HepG2 (cell line): Measurements from ENCODE around the gene GNL1. TPM values are rescaled to one million over a fixed set of nuclear protein-coding genes. Genes with fewer than 3 reads are reported as not detected.

Experiments
- ATAC-seq: fragments of 200-7000 bp; cut with Tn5 transposase; 3 replicates; pipeline ENCODE4 v1.9.1; 2020; ENCODE audit warnings: mild to moderate bottlenecking, moderate library complexity
- BruUV-seq: library from RNA; stranded (reverse); fragments of 400-500 nt; replicated peaks from 2 replicates; lab custom pipeline; 2021; lab: Mats Ljungman, UMichigan
- CTCF ChIA-PET: fragments of 300-600 bp; formaldehyde crosslinking; extraction: SDS; loops from one replicate; lab custom pipeline; 2021; ENCODE audit warnings: low total read pairs, inconsistent platforms, low intra/inter-chr PET ratio; lab: Yijun Ruan, JAX
- POLR2A ChIA-PET: fragments of 350-600 bp; sonication (Branson Sonifier 250); formaldehyde crosslinking; loops from one replicate; lab custom pipeline; 2020; ENCODE audit warnings: antibody characterized with exemption, inconsistent platforms; lab: Yijun Ruan, JAX
- DNase-seq: peaks from one replicate; pipeline ENCODE4 v3.0.0-alpha.2; 2015; ENCODE audit warnings: low spot score
- FAIRE-seq: peaks from 3 replicates; lab custom pipeline; 2011; peaks lifted over from hg19 to GRCh38; lab: Jason Lieb, UNC
- H2AFZ ChIP-seq: one replicate; pipeline ENCODE4 v1.6.1; 2011; ENCODE audit warnings: low read length, inconsistent platforms
- H3K27ac ChIP-seq: fragments of 300-600 bp; 3 replicates; pipeline ENCODE4 v1.8.0; 2011; ENCODE audit warnings: mixed run types, mild to moderate bottlenecking, mixed read lengths, low read length, inconsistent platforms; ENCODE audit not compliant: insufficient read depth; ENCODE audit errors: extremely low read length
- H3K27me3 ChIP-seq, 2 experiments: fragments of 200-600 bp in 1 of 2; 2 replicates in 1 of 2; 3 replicates in 1 of 2; pipeline versions ENCODE4 v1.6.0 to v1.8.0; 2011; ENCODE audit warnings: low read length in 2 of 2, mild to moderate bottlenecking in 2 of 2, moderate library complexity in 2 of 2, inconsistent platforms in 1 of 2; ENCODE audit not compliant: insufficient read depth in 2 of 2, control insufficient read depth in 1 of 2
- H3K36me3 ChIP-seq, 2 experiments: fragments of 200-600 bp in 1 of 2; replicated peaks in 1 of 2; 2 replicates in 1 of 2; 3 replicates in 1 of 2; pipeline versions ENCODE4 v1.5.1 to v1.8.0; 2011; ENCODE audit warnings: low read length in 2 of 2, inconsistent platforms in 1 of 2; ENCODE audit not compliant: insufficient read depth in 2 of 2, control insufficient read depth in 1 of 2
- H3K4me1 ChIP-seq: 2 replicates; pipeline ENCODE4 v1.5.1; 2012; ENCODE audit warnings: low read length, inconsistent platforms; ENCODE audit not compliant: insufficient read depth
- H3K4me2 ChIP-seq: 2 replicates; pipeline ENCODE4 v1.6.0; 2011; ENCODE audit warnings: low read depth, low read length, inconsistent platforms
- H3K4me3 ChIP-seq, 3 experiments: fragments of 200-600 bp in 1 of 3; sonication (generic), shearing (Covaris generic) in 1 of 3; replicated peaks in 1 of 3; 2 replicates each; pipeline ENCODE4 v1.5.1; 2011 to 2016; ENCODE audit warnings: low read length in 3 of 3, inconsistent platforms in 2 of 3, low read depth in 2 of 3, mild to moderate bottlenecking in 2 of 3, control low read depth in 1 of 3, mixed read lengths in 1 of 3; ENCODE audit not compliant: insufficient read depth in 1 of 3
- H3K79me2 ChIP-seq: one replicate; pipeline ENCODE4 v1.6.1; 2011; ENCODE audit warnings: low read length, inconsistent platforms; ENCODE audit not compliant: insufficient read depth
- H3K9ac ChIP-seq: 2 replicates; pipeline ENCODE4 v1.6.0; 2011; ENCODE audit warnings: mild to moderate bottlenecking, low read depth, low read length, inconsistent platforms; ENCODE audit not compliant: insufficient read depth
- H3K9me3 ChIP-seq: 2 replicates; pipeline ENCODE4 v1.5.1; 2012; ENCODE audit warnings: mild to moderate bottlenecking, low read length
- H4K20me1 ChIP-seq: 2 replicates; pipeline ENCODE4 v1.6.0; 2011; ENCODE audit warnings: inconsistent platforms, mild to moderate bottlenecking, low read length, moderate library complexity; ENCODE audit not compliant: insufficient read depth
- POLR2G ChIP-seq: fragments of 200-400 bp; formaldehyde crosslinking; IDR thresholded peaks from 2 replicates; pipeline ENCODE4 v1.6.1; 2018; ENCODE audit warnings: mild to moderate bottlenecking, low read depth, low read length, moderate library complexity
- SALL1 ChIP-seq: sonication (generic); formaldehyde crosslinking; IDR thresholded peaks from 2 replicates; pipeline ENCODE4 v1.8.0; 2022; ENCODE audit warnings: mild to moderate bottlenecking, missing genetic modification reagents
- TERF1 ChIP-seq: sonication (generic); formaldehyde crosslinking; IDR thresholded peaks from 2 replicates; pipeline ENCODE4 v1.8.0; 2022; ENCODE audit warnings: mild to moderate bottlenecking, missing genetic modification reagents, moderate library complexity
- XRCC5 ChIP-seq: fragments of 200-400 bp; formaldehyde crosslinking; optimal IDR thresholded peaks from 2 replicates; pipeline ENCODE3; 2017; ENCODE audit warnings: mild to moderate bottlenecking, low read length
- ZNF549 ChIP-seq: sonication (generic); formaldehyde crosslinking; IDR thresholded peaks from 2 replicates; pipeline ENCODE4 v1.5.0; 2020; ENCODE audit warnings: missing genetic modification reagents
- WGBS: methylation state at CpG from one replicate; pipeline ENCODE4 v1.1.6; 2017; ENCODE audit warnings: low lambda C conversion rate; 5-methylcytosine and 5-hydroxymethylcytosine counted together
- in situ Hi-C: cut with HindIII; loops from 2 replicates; pipeline ENCODE4 v1.10.0; 2017; ENCODE audit warnings: low pct_unique_long_range_greater_than_20kb; ENCODE audit not compliant: extremely low pct_ligation_motif_present
- intact Hi-C: fragments of 100-400 bp; cut with micrococcal nuclease; formaldehyde crosslinking; loops from one replicate; pipeline ENCODE4 v1.10.0; 2022; ENCODE audit not compliant: unreplicated experiment
- polyA plus RNA-seq, 8 experiments: library from polyadenylated mRNA; depleted of rRNA in 3 of 8; stranded (reverse) in 7 of 8; unstranded in 1 of 8; fragments of >200 nt; fragmentation: Illumina TruSeq in 4 of 8; extraction: Trizol in 4 of 8; gene quantifications; 2 replicates each; pipeline versions ENCODE4 v1.2.1 to v1.2.3, GENCODE V29; 2011 to 2016; ENCODE audit warnings: low read depth in 4 of 8, missing spikeins in 1 of 8, mixed read lengths in 1 of 8; ENCODE audit not compliant: insufficient read depth in 1 of 8
- total RNA-seq, 5 experiments: library from RNA; depleted of rRNA; stranded (reverse); fragments of >200 nt; fragmentation: Illumina TruSeq; extraction: Trizol; gene quantifications; 2 replicates each; pipeline ENCODE4 v1.2.3, GENCODE V29; 2016; ENCODE audit warnings: low read depth in 1 of 5

The GNL1 gene
- total and polyA plus RNA-seq, 2 of the 13 experiments (the other 11 are each of a cell fraction or from before 2014, with no cell fraction given) = 35.0 to 55.6 TPM

GRCh38 chr6:30583921-30584320 is 27.6 kb upstream of the GNL1 start:
- in situ Hi-C loops = no loop called here
- 97% methylated on average over 5 of the region's 5 CpGs for WGBS

GRCh38 chr6:30578051-30578450 is 21.8 kb upstream of the GNL1 start:
- no peak overlapping the region for H2AFZ ChIP-seq
- in situ Hi-C loops = no loop called here
- no peak for TF ChIP-seq ZNF549 (CRISPR knock-in tag)
- TF ChIP-seq, all 625 proteins: peak for 0
- no TSS peak for BruUV-seq
- ChIA-PET CTCF (no interaction called here), POLR2A (no interaction called here)
- H3K27ac ChIP-seq = no peak overlapping the region
- H4K20me1 ChIP-seq = peaks cover 6% of the 10 kb centered on the region; the same call in 1 of the 2 replicates
- ATAC-seq = no peak
- intact Hi-C loops = no loop called here
- no peaks in the 10 kb centered on the region for H3K9me3 ChIP-seq
- no peaks in the 10 kb centered on the region for H3K27me3 ChIP-seq
- peaks cover 34% of the 10 kb centered on the region for H3K79me2 ChIP-seq
- DNase-seq = no peak
- no peak overlapping the region for H3K9ac ChIP-seq
- peaks cover 46 to 64% of the 10 kb centered on the region in 2 experiments for H3K36me3 ChIP-seq
- no peak overlapping the region for H3K4me3 ChIP-seq
- 97% methylated on average over 8 of the region's 8 CpGs for WGBS
- no peak overlapping the region for H3K4me2 ChIP-seq
- no peak for FAIRE-seq
- H3K4me1 ChIP-seq = peaks cover 20% of the 10 kb centered on the region

More at GRCh38 chr6:30583921-30584320, 27.6 kb upstream of the GNL1 start:
- Histone ChIP-seq H3K9me3 (no peaks in the 10 kb centered on the region), H2AFZ (no peak overlapping the region), H3K4me1 (no peaks in the 10 kb centered on the region), H3K79me2 (no peaks in the 10 kb centered on the region), H3K27me3 (no peaks in the 10 kb centered on the region), H3K4me3 (no peak overlapping the region), H3K36me3 (peaks cover 54 to 85% of the 10 kb centered on the region in 2 experiments), H3K27ac (no peak overlapping the region), H3K9ac (no peak overlapping the region), H3K4me2 (no peak overlapping the region)
- ATAC-seq (no peak; the same call in 2 of the 3 replicates), FAIRE-seq (no peak)
- intact Hi-C loops = no loop called here
- POLR2A ChIA-PET = interaction anchor here (0.8 to 2.1 kb wide), 3 partner anchors 13 to 29 kb away, joined by 3 to 6 read pairs (median 4); partner anchors contain the start of gene ABCF1
- CTCF ChIA-PET = no interaction called here
- no TSS peak for BruUV-seq
- no peak for TF ChIP-seq XRCC5
- TF ChIP-seq TERF1 (CRISPR knock-in tag) = no peak
- peak; percentile 38; the same call in 1 of the 2 replicates for TF ChIP-seq POLR2G
- TF ChIP-seq SALL1 (CRISPR knock-in tag) = no peak
- TF ChIP-seq, all 625 proteins: peak for 1
- H4K20me1 ChIP-seq = no peaks in the 10 kb centered on the region
- DNase-seq = no peak
